ENCODE data around the gene ATF7IP2.
"Not testable (repeated sequence)": the region's sequence is repeated elsewhere in the genome, so short reads cannot be mapped to it uniquely, and the experiment has no call there.

Gene ATF7IP2

DNA sequence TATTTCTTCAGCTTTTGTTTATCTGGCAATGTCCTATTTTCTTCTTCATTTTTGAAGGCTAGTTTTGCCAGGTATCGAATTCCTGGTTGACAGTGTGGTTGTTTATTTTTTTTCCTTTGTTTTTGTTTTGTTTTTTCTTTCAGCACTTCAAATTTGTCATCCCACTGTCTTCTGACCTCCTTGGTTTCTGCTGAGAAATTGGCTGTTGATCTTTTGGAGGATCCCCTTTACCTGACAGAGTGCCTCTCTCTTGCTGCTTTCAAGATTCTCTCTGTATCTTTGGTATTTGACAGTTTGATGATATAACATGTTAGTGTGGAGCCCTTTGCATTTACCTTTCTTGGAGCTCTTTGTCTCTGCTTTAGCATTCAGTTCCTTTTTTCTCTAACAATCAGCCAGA, 9.6 kb upstream of the ATF7IP2 start:
- no peak for DNase-seq

DNA sequence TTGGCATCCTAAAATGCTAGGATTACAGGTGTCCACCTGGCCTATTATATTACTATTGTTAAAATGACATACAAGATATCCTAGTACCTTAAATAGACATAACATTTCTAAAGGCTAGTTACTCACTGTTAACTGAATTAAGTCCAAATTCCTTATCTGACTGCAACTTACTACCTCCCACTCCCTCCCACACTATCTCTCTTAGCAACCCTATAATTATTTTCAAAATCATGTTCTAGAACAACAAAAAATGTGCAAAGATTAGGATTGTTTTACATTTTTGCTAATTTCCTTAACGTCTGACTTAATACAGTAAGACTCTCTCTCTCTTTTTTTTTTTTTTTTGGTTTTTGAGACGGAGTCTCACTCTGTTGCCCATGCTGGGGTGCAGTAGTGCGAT, 2.2 kb upstream of the ATF7IP2 start:
- DNase-seq, result no peak

DNA sequence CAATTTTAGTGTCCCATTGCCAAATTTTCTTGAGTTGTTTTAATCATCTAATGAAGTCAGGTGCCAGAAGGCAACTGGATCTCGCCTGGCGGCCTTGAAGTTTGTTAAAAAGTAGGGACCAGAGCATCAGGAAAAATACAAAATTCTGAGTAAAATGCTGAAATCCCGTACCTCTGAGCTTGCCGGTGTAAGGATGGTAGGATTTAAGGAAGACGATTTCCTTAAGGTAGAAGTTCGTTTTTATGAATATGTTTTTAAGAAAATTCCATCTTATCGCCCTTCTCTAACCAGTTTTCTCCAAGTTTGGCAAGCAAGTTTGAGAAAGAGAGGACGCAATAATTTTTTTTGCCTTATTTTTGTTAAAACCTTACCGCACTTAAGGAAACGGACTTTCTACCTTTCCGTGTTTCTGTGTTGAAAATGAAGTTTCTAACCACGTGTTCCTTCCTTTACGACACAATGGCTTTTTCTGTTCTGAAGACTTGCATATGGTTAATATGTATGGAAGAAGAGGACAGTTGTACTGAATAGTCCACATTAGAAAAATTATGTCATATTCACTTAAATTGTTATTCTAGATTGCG, 748 bp downstream of the ATF7IP2 start:
- DNase-seq, result no peak

DNA sequence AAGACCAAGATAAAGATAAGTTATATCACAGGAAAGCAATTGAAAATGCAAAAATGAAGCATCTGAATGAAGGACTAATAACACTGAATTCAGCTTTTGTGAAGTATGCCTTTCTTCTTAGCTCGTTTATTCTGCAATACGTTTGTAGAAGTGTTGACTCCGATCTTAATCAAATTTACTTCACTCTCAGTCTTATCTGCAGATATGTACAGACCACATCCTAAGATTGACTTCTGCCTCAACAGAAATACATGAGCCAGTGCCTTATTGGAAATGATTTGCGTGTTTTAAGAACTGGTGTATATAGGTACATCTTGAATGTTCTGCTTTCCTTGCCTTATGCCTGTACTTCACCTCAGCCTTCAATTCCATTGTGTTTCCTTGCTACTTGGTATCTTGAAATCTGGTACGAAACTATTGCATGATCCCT, 1.3 kb downstream of the ATF7IP2 start:
- no peak for DNase-seq

DNA sequence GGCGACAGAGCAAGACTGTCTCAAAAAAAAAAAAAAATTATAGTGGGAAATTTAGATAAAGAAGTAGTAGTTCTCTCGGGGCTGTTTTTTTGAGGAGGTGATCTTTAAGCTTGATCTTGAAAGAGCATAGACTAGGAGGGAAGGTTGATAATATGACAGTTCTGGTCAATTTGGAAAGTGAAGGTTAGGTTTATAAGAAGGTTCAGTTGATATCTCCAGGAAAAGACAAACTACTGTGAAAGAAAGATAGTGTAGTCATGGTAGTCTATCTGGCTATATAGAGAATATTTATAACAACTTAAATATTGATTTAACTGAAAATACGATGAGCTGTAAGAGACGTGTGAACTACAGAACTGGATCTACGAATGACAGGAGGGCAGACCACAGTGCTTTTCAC, 3.1 kb downstream of the ATF7IP2 start:
- DNase-seq, result no peak

DNA sequence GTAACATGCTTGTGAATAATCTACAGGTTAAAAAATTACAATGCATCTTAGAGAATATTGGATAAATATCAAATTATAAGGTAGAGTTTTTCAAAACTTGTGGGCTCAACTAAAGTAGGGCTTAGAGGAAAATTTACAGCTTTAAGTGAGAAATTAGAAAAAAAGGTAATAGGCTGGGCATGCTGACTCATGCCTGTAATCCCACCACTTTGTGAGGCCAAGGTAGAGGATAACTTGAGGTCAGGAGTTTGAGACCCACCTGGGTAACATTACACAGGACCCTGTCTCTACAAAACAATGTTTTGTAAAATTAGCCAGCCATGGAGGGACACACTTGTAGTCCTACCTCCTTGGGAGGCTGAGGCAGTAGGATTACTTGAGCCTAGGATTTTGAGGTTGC, 4.5 kb downstream of the ATF7IP2 start:
- DNase-seq, result no peak

DNA sequence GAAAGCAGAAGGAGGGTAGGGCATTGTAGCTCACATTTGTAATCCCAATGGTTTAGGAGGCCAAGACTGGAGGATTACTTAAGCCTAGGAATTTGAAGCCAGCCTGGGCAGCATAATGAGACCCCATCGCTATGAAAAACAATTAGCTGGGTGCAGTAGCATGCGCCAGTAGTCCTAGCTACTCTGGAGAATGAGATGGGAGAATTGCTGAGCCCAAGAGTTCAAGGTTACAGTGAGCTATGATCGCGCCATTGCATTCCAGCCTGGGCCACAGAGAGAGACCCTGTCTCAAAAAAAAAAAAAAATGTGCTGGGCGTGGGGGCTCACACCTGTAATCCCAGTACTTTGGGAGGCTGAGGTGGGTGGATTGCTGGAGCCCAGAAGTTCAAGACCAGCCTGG, 5.0 kb downstream of the ATF7IP2 start:
- no peak for DNase-seq

DNA sequence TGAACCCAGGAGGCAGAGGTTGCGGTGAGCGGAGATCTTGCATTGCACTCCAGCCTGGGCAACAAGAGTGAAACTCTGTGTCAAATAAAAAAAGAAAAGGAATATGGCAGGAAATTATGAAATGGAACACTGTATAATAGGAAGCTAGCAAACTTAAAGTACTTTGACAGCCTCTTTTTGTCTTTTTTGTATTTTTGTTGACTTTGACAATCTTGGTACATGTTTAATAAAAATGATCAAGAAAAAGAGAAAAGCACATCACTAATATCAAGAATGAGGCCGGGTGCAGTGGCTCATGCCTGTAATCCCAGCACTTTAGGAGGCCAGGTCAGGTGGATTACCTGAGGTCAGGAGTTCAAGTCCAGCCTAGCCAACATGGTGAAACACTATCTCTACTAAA, 5.5 kb downstream of the ATF7IP2 start:
- DNase-seq, result no peak

DNA sequence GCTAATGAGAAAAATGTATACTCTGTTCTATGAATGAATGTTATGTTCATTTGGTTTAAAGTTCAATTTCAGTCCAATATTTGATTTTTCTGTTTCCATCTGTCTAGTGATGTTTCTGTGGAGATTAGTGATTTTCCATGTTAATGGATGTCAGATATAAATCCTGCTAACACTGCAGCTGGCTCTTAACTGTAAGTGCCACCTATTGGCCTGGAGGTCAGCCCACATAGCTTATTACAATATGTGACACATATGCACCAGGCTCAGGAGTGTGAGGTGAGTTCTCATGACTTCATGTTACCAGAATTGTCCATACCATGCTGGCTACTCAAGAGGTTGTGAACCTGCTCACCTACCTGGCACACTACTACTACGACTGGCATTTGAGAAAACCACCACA, 17.1 kb downstream of the ATF7IP2 start:
- DNase-seq, result no peak

DNA sequence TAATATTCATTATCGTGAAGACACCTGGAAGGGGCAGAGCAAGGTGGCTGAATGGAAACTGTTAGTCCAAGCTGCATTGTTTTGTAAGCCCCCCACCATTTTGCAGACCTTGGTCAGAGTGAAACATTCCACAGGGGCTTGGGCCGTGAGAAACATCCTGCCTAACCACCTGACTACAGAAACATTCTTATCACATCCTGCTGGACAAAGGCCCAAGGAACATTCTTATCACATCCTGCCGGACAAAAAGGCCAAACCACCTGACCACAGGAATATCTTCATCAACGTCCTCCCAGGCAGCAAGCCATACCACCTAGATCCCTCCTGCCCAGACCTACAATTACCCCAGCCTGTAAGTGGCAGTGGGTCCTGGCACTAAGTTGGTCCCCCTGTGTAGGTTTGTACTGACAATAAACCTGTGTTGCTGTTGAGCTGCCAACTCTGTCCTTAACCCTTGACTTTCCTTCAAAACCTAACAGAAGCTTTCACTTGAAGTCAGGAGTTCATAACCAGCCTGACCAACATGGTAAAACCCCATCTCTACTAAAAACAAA, 19.6 kb downstream of the ATF7IP2 start:
- no peak for DNase-seq

DNA sequence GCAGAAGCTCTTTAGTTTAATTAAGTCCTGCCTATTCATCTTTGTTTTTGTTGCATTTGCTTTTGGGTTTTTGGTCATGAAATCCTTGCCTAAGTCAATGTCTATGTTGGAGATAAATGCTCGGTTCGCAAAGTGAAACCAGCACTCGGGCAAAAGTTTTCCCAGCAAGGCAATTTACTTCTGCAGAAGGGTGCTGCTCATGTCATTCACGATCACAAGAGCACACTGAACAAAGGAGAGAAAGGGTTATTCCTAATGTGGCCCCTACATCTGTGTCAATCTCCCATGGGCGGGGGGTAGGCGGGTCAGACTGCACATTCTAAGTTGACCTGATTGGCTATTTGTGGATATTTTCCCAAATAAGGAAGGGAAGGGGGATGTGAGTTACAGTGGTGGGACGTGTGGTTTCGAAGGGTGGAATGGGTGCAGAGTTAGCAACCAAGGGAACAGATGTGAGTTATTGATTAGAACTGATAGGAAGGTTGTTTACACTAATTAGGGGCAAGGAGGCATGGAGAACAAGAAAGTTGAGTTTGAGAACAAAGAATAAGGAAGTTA, 23.0 kb downstream of the ATF7IP2 start:
- no peak for DNase-seq

DNA sequence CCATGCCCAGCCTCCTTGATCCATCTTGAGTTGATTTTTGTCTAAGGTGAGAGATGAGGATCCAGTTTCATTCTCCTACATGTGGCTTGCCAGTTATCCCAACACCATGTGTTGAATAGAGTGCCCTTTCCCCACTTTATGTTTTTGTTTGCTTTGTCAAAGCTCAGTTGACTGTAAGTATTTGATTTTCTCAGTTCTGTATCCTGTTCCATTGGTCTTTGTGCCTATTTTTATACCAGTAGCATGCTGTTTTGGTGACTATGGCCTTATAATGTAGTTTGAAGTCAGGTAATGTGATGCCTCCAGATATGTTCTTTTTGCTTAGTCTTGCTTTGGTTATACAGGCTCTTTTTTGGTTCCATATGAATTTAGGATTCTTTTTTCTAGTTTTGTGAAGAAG, 23.9 kb downstream of the ATF7IP2 start:
- DNase-seq, result not testable (repeated sequence)

DNA sequence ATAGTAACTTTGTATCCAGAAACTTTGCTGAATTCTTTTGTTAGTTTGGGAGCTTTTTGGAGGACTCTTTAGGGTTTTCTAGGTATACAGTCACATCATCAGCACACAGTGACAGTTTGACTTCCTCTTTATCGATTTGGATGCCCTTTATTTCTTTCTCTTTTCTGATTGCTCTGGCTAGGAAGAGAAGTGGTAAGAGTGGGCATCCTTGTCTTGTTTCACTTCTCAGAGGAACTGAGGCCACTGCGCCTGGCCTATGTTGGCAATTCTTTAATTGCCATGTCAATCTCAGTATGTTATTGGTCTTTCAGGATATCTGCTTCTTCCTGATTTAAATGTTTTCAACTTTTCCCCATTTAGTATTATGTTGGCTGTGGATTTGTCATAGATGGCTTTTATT, 24.6 kb downstream of the ATF7IP2 start:
- DNase-seq, result no peak

DNA sequence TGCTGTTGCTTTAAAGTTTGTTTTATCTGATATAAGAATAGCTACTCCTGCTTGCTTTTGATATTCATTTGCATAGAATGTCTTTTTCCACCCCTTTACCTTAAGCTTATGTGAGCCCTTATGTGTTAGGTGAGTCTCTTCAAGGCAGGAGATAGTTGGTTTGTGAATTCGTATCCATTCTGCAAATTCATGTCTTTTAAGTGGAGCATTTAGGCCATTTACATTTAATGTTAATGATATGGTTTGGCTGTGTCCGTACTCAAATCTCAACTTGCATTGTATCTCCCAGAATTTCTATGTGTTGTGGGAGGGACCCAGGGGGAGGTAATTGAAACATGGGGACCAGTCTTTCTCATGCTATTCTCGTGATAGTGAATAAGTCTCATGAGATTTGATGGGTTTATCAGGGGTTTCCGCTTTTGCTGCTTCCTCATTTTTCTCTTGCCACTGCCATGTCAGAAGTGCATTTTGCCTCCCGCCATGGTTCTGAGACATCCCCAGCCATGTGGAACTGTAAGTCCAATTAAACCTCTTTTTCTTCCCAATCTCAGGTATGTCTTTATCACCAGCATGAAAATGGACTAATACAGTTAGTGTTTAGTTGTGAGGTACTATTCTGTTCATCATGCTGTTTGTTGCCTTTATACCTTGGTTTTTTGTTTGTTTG, 27.2 kb downstream of the ATF7IP2 start:
- no peak for DNase-seq

DNA sequence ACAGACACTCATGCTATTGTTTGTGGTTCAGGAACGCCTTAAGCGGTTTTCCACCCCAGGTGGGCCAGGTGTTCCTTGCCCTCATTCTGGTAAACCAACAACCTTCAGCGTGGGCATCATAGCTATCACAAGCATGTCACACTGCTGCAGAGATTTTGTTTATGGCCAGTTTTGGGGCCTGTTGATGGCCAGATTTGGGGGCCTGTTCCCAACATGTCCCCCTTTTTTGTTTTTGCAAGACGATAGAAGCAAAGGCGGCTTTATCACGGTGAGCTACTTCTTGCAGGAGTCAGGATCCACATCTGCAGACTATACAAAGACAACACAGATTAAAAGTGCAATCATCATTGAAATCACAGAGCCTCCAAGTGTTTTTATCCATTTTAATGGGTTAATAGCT, 32.3 kb downstream of the ATF7IP2 start:
- DNase-seq, result not testable (repeated sequence)

DNA sequence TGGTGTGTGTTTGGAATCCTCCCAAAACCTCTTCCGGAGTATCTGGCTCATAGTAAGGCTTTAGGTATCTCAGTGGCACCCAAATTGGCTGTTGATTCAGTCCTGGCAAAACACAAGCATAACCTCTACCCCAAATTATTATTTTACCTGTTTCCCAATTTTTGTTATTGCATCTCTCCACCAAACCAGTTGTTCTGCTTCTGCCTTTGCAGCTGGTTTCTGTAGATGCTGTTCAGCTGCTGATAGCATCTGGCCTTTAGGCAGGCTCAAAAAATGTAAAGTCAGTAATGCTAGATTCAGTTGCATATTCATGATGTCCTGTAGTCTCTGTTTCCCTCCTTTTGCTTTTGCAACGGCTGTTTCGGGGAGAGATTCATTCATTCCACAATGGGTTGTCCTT, 33.8 kb downstream of the ATF7IP2 start:
- no peak for DNase-seq

DNA sequence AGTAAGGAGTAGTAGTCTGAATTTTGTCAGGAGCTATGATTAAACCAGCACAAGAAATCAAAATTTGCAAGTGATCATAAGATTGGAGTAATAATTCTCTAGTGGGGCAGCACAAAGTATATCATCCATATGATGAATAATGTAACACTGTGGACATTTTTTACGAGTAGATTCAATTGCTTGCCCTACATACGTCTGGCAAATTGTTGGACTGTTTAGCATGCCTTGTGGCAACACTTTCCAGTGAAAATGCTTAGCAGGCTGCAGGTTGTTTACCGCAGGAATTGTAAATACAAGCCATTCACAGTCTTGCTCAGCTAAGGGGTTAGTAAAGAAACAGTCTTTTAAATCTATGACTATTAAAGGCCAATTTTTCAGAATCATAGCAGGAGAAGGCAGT, 35.7 kb downstream of the ATF7IP2 start:
- DNase-seq, result no peak

DNA sequence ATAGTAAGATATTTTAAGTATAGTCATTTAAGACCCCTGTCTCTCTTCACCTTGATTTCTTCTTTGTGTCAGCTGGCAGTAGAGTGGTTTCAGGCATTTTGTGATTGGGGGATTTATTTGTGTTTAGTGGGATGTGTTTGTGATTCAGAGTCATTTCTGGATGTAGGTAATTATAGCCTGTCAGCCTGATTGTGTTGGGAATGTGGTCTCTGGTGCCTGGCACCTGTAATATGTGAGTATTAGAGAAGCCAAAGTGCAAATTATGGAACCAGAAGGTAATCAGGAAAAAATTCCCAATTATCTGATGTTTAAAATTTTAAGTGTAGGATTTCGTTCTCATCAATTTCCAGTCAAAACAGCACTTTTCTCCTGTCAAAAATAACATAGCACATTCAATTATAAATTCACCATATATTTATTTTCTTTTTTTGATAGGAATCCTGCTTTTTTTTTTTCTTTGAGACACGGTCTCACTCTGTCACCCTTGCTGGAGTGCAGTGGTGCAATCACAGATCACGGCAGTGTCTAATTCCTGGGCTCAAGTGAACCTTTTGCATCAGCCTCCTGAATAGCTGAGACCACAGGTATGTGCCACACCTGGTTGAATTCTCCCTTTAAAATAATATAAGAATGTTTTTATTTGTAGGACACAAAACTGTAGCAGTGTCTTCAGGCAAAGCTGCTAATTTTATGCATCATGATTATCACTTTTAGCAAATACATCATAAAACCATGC, 42.7 kb downstream of the ATF7IP2 start:
- DNase-seq, result no peak

DNA sequence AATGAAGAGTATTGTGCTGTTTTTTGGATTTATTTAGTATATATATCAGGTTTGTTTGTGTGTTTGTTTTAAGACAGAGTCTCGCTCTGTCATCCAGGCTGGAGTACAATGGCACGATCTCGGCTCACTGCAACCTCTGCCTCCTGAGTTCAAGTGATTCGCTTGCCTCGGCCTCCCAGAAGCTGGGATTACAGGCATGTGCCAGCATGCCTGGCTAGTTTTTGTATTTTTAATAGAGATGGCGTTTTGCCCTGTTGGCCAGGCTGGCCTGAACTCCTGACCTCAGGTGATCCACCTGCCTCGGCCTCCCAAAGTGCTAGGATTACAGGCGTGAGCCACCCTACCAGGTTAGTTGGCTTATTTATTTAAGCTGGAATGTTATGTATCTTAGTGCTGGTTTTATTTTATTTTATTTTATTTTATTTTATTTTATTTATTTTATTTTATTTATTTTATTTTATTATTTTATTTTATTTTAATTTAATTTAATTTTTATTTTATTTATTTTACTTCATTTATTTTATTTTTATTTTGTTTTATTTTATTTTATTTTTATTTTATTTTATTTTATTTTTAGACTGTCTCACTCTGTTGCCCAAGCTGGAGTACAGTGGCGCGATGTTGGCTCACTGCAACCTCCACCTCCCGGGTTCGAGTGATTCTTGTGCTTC, 43.6 kb downstream of the ATF7IP2 start:
- not testable (repeated sequence) for DNase-seq

DNA sequence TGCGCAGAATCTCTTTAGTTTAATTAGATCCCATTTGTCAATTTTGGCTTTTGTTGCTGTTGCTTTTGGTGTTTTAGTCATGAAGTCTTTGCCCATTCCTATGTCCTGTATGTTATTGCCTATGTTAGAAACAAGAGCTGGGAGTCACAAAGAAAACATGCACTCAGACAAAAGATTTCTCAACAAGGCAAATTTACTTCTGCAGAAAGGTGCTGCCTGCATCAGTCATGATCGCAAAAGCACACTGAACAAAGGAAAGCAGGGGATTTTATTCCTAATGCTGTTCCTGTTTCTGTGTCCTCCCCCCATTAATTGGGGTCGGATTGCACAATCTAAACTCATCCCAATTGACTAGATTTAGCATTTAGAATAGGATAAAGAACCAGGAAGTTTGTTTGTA, 55.9 kb downstream of the ATF7IP2 start:
- no peak for DNase-seq

DNA sequence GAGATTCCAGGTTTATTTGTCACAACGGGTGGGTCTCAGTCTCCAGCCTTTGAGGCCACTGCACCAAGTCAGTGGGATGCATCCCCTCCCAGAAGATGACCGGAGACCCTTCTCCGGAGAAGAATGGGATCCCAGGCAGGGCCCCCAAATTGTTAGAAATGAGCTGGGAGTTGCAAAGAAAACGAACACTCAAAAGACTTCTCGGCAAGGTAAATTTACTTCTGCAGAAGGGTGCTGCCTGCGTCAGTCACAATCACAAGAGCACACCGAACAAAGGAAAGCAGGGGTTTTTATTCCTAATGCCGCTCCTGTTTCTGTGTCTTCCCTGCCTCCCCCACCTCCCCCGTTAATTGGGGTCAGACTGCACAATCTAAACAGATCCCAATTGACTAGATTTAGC, 61.4 kb downstream of the ATF7IP2 start:
- no peak for DNase-seq

DNA sequence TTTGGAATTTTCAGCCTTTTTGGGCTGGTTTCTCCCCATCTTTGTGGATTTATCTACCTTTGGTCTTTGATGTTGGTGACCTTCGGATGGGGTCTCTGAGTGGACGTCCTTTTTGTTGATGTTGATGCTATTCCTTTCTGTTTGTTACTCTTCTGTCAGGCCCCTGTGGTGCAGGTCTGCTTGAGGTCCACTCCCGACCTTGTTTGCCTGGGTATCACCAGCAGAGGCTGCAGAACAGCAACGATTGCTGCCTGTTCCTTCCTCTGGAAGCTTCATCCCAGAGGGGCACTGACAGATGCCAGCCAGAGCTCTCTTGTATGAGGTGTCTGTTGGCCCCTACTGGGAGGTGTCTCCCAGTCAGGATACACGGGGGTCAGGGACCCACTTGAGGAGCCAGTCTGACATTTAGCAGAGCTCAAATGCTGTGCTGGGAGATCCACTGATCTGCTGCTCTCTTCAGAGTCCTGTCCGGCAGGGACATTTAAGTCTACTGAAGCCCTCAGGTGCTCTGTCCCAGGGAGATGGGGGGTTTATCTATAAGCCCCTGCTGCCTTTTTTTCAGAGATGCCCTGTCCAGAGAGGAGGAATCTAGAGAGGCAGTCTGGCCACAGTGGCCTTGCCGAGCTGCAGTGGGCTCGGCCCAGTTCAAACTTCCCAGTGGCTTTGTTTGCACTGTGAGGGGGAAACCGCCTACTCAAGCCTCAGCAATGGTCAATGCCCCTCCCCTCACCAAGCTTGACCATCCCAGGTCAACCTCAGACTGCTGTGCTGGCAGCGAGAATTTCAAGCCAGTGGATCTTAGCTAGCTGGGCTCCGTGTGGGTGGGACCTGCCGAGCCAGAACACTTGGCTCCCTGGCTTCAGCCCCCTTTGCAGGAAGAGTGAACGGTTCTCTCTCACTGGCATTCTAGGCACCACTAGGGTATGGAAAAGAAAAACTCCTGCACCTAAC, 66.6 kb downstream of the ATF7IP2 start:
- DNase-seq, result not testable (repeated sequence)
